ENCODE data around the gene PTPN20.

Gene PTPN20

GRCh38 chr10:47042199-47042473, 130.9 kb downstream of the PTPN20 start:
- Histone ChIP-seq H3F3A (ENCODE audit: control insufficient read depth, insufficient read depth) (no peaks in the 10 kb centered on the region), H3K36me3 (ENCODE audit: control insufficient read depth, low read length) (no peaks in the 10 kb centered on the region), H3K27me3 (ENCODE audit: control insufficient read depth, low read length) (no peaks in the 10 kb centered on the region), H3K4me2 (ENCODE audit: low read length) (no peak overlapping the region), H4K20me1 (ENCODE audit: control insufficient read depth, insufficient read depth, low read depth, low read length) (no peaks in the 10 kb centered on the region), H3K9me2 (replicated peaks; ENCODE audit: control insufficient read depth, low read length) (no peaks in the 10 kb centered on the region), H3K4me1 (ENCODE audit: control insufficient read depth, low read length) (no peaks in the 10 kb centered on the region), H3K27ac (ENCODE audit: low read depth, low read length) (no peak overlapping the region), H3K9me3 (ENCODE audit: control insufficient read depth, insufficient read depth, low read length) (no peaks in the 10 kb centered on the region), H3K79me2 (ENCODE audit: control insufficient read depth, low read length) (no peaks in the 10 kb centered on the region), H3K4me3 (ENCODE audit: low read length) (no peak overlapping the region)
- no peak for TF ChIP-seq CTCF (IDR thresholded peaks at IDR 0.05; ENCODE audit: low read depth, low read length, poor library complexity, severe bottlenecking)
- no peak for TF ChIP-seq EZH2phosphoT487 (IDR thresholded peaks at IDR 0.05; ENCODE audit: borderline replicate concordance, low read length)

- Histone ChIP-seq H3K9me2 (replicated peaks; ENCODE audit: control insufficient read depth, low read length) (no peaks in the 10 kb centered on the region), H3K79me2 (ENCODE audit: control insufficient read depth, low read length) (no peaks in the 10 kb centered on the region), H3K27me3 (ENCODE audit: control insufficient read depth, low read length) (no peaks in the 10 kb centered on the region), H3K4me3 (ENCODE audit: low read length) (no peak overlapping the region), H3K9me3 (ENCODE audit: control insufficient read depth, insufficient read depth, low read length) (no peaks in the 10 kb centered on the region), H3K4me2 (ENCODE audit: low read length) (no peak overlapping the region), H3K4me1 (ENCODE audit: control insufficient read depth, low read length) (no peaks in the 10 kb centered on the region), H3K27ac (ENCODE audit: low read depth, low read length) (no peak overlapping the region), H3F3A (ENCODE audit: control insufficient read depth, insufficient read depth) (no peaks in the 10 kb centered on the region), H3K36me3 (ENCODE audit: control insufficient read depth, low read length) (no peaks in the 10 kb centered on the region), H4K20me1 (ENCODE audit: control insufficient read depth, insufficient read depth, low read depth, low read length) (no peaks in the 10 kb centered on the region)
- TF ChIP-seq CTCF (IDR thresholded peaks at IDR 0.05; ENCODE audit: low read depth, low read length, poor library complexity, severe bottlenecking) (no peak), EZH2phosphoT487 (IDR thresholded peaks at IDR 0.05; ENCODE audit: borderline replicate concordance, low read length) (no peak)
These were observed 131.8 kb downstream of the PTPN20 start for GRCh38 chr10:47042780-47043750.

DNA sequence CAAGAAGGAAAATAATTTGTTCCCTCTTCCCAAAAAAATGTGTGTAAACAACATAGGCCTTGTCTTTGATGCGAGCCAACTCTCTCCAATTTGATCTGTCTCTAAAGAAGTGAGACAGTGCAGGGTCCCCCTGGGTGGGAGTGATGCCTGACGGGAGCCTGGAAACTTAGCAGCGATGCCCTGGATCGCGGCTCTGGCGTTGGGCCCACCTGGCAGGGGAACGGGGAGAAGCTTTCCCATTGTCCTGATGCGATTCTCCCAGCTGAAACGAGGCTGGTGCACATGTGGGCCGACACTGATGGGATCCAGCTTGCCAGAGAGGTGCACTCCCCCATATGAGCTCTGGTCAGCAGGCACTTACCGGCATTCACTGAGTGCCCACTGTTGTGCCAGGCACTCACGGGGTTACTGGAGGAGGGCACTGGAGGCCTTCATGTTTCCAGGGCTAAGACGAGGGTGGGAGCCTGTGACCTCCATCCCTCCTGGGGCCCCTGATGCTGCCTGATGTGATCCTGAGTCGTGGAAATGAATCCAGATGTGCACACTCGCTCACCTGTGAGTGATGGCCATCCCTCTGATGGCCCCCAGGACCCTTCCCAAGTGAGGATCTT, 132.8 kb downstream of the PTPN20 start:
- no peaks in the 10 kb centered on the region for H3K27me3 ChIP-seq (ENCODE audit: control insufficient read depth, low read length)
- H4K20me1 ChIP-seq (ENCODE audit: control insufficient read depth, insufficient read depth, low read depth, low read length) = no peaks in the 10 kb centered on the region
- H3K9me2 ChIP-seq (replicated peaks; ENCODE audit: control insufficient read depth, low read length) = no peaks in the 10 kb centered on the region

More for the DNA sequence above, 132.8 kb downstream of the PTPN20 start:
- Histone ChIP-seq H3K9me3 (ENCODE audit: control insufficient read depth, insufficient read depth, low read length) (no peaks in the 10 kb centered on the region), H3K27ac (ENCODE audit: low read depth, low read length) (no peak overlapping the region), H3K4me2 (ENCODE audit: low read length) (no peak overlapping the region), H3K36me3 (ENCODE audit: control insufficient read depth, low read length) (no peaks in the 10 kb centered on the region), H3K4me1 (ENCODE audit: control insufficient read depth, low read length) (no peaks in the 10 kb centered on the region), H3K79me2 (ENCODE audit: control insufficient read depth, low read length) (no peaks in the 10 kb centered on the region), H3K4me3 (ENCODE audit: low read length) (no peak overlapping the region), H3F3A (ENCODE audit: control insufficient read depth, insufficient read depth) (no peaks in the 10 kb centered on the region)
- TF ChIP-seq EZH2phosphoT487 (IDR thresholded peaks at IDR 0.05; ENCODE audit: borderline replicate concordance, low read length) = no peak
- TF ChIP-seq CTCF (IDR thresholded peaks at IDR 0.05; ENCODE audit: low read depth, low read length, poor library complexity, severe bottlenecking) = no peak
